Endothelial cell of umbilical vein (primary cell): Measurements from ENCODE around the gene ARHGEF1. TPM values are rescaled to one million over a fixed set of nuclear protein-coding genes. Genes with fewer than 3 reads are reported as not detected.

Experiments
- BruUV-seq: library from RNA; stranded (reverse); fragments of 400-500 nt; replicated peaks from 2 replicates; lab custom pipeline; 2021; lab: Mats Ljungman, UMichigan
- CTCF ChIA-PET: fragments of 300-600, 350-600 bp; sonication (Branson Sonifier 250); formaldehyde crosslinking; loops from one replicate; lab custom pipeline; 2021; ENCODE audit warnings: antibody characterized with exemption, inconsistent platforms; lab: Charles Lee
- POLR2A ChIA-PET: fragments of 300-600, 350-600 bp; sonication (Branson Sonifier 250); formaldehyde crosslinking; loops from one replicate; lab custom pipeline; 2021; ENCODE audit warnings: antibody characterized with exemption, inconsistent platforms; lab: Charles Lee
- DNase-seq: peaks from one replicate; pipeline ENCODE4 v3.0.0-alpha.2; 2011; ENCODE audit warnings: low read depth, low spot score
- FAIRE-seq: peaks from 2 replicates; lab custom pipeline; 2011; peaks lifted over from hg19 to GRCh38; lab: Jason Lieb, UNC
- H2AFZ ChIP-seq: 2 replicates; pipeline ENCODE4 v1.6.0; 2012; ENCODE audit warnings: low read depth, low read length, control low read depth, inconsistent platforms
- H3K27ac ChIP-seq: 2 replicates; pipeline ENCODE4 v1.5.1; 2011; ENCODE audit warnings: low read depth, mild to moderate bottlenecking, control low read depth, low read length, moderate library complexity; ENCODE audit not compliant: insufficient read depth
- H3K27me3 ChIP-seq, 2 experiments: 2 replicates each; pipeline versions ENCODE4 v1.6.0 to v1.6.1; 2011; ENCODE audit warnings: low read length in 2 of 2, mixed read lengths in 1 of 2; ENCODE audit not compliant: control insufficient read depth in 2 of 2, insufficient read depth in 2 of 2
- H3K36me3 ChIP-seq, 2 experiments: 2 replicates in 1 of 2; 3 replicates in 1 of 2; pipeline ENCODE4 v1.5.1; 2011; ENCODE audit warnings: low read length in 2 of 2, mild to moderate bottlenecking in 1 of 2, moderate library complexity in 1 of 2; ENCODE audit not compliant: control insufficient read depth in 2 of 2, insufficient read depth in 2 of 2; ENCODE audit errors: extremely low read depth in 1 of 2
- H3K4me1 ChIP-seq: 3 replicates; pipeline ENCODE4 v1.5.1; 2011; ENCODE audit warnings: mild to moderate bottlenecking, low read length; ENCODE audit not compliant: control insufficient read depth, insufficient read depth; ENCODE audit errors: extremely low read depth
- H3K4me2 ChIP-seq: 2 replicates; pipeline ENCODE4 v1.6.1; 2011; ENCODE audit warnings: low read length, control low read depth, mixed read lengths; ENCODE audit not compliant: insufficient read depth
- H3K4me3 ChIP-seq, 3 experiments: fragments of 200-600 bp in 1 of 3; sonication (generic), shearing (Covaris generic) in 1 of 3; replicated peaks in 1 of 3; 2 replicates each; pipeline ENCODE4 v1.5.1; 2011 to 2016; ENCODE audit warnings: control low read depth in 3 of 3, low read length in 3 of 3, mild to moderate bottlenecking in 2 of 3, inconsistent platforms in 1 of 3, low read depth in 1 of 3, moderate library complexity in 1 of 3; ENCODE audit not compliant: insufficient read depth in 1 of 3
- H3K79me2 ChIP-seq: 2 replicates; pipeline ENCODE4 v1.6.0; 2012; ENCODE audit warnings: low read length, inconsistent platforms; ENCODE audit not compliant: control insufficient read depth, insufficient read depth
- H3K9ac ChIP-seq: replicated peaks from 2 replicates; pipeline ENCODE3; 2011; ENCODE audit warnings: low read length, control low read depth; ENCODE audit not compliant: insufficient read depth; ENCODE audit errors: extremely low read depth
- H3K9me1 ChIP-seq: replicated peaks from 3 replicates; pipeline ENCODE4 v1.6.0; 2011; ENCODE audit warnings: mild to moderate bottlenecking, low read length; ENCODE audit not compliant: control insufficient read depth, insufficient read depth; ENCODE audit errors: extremely low read depth
- H3K9me3 ChIP-seq: replicated peaks from 2 replicates; pipeline ENCODE4 v1.5.1; 2012; ENCODE audit warnings: low read length, inconsistent platforms; ENCODE audit not compliant: control insufficient read depth, insufficient read depth
- H4K20me1 ChIP-seq: replicated peaks from 2 replicates; pipeline ENCODE3; 2011; ENCODE audit warnings: mild to moderate bottlenecking, low read length; ENCODE audit not compliant: control insufficient read depth, insufficient read depth; ENCODE audit errors: extremely low read depth
- CTCF ChIP-seq, 2 donors: IDR thresholded peaks; 1 replicate in 1 of 2; 2 replicates in 1 of 2; pipeline ENCODE4 v1.5.1; 2011; ENCODE audit warnings: low read length in 2 of 2, mild to moderate bottlenecking in 2 of 2, moderate library complexity in 2 of 2, control low read depth in 1 of 2, inconsistent platforms in 1 of 2, low read depth in 1 of 2; ENCODE audit not compliant: insufficient read depth in 1 of 2; ENCODE audit errors: extremely low read depth in 1 of 2
- EZH2 ChIP-seq: IDR thresholded peaks from 2 replicates; pipeline ENCODE4 v1.6.1; 2012; ENCODE audit warnings: borderline replicate concordance, low read depth, mild to moderate bottlenecking, moderate library complexity, low read length, inconsistent platforms; ENCODE audit not compliant: severe bottlenecking
- FOS ChIP-seq: IDR thresholded peaks from 2 replicates; pipeline ENCODE4 v1.6.1; 2011; ENCODE audit warnings: mild to moderate bottlenecking, low read length, moderate library complexity, borderline replicate concordance; ENCODE audit not compliant: insufficient read depth
- GATA2 ChIP-seq: IDR thresholded peaks from 2 replicates; pipeline ENCODE4 v1.7.0; 2011; ENCODE audit warnings: low read depth, mild to moderate bottlenecking, moderate library complexity, mixed read lengths, low read length; ENCODE audit not compliant: insufficient read length, insufficient read depth
- JUN ChIP-seq: IDR thresholded peaks from 2 replicates; pipeline ENCODE4 v1.6.1; 2011; ENCODE audit warnings: borderline replicate concordance, low read depth; ENCODE audit not compliant: insufficient read length, insufficient read depth
- MAX ChIP-seq: IDR thresholded peaks from 2 replicates; pipeline ENCODE4 v1.6.1; 2011; ENCODE audit not compliant: insufficient read depth, insufficient read length
- MYC ChIP-seq: IDR thresholded peaks from one replicate; pipeline ENCODE4 v1.6.1; 2011; ENCODE audit warnings: mild to moderate bottlenecking, low read depth, low read length
- POLR2A ChIP-seq: IDR thresholded peaks from 2 replicates; pipeline ENCODE4 v1.6.1; 2012; ENCODE audit warnings: low read depth, mild to moderate bottlenecking, control low read depth, low read length
- POLR2AphosphoS5 ChIP-seq: IDR thresholded peaks from 2 replicates; pipeline ENCODE4 v1.6.1; 2012; ENCODE audit warnings: low read depth, mild to moderate bottlenecking, control low read depth, low read length, moderate library complexity; ENCODE audit not compliant: insufficient read depth
- dilution Hi-C: fragments of 300-500 bp; cut with MboI; formaldehyde crosslinking; loops from one replicate; pipeline ENCODE4 v1.15.0; 2019; ENCODE audit warnings: low sequenced_read_pairs; ENCODE audit not compliant: extremely low pct_ligation_motif_present
- intact Hi-C: fragments of 100-400 bp; cut with micrococcal nuclease; formaldehyde crosslinking; loops from one replicate; pipeline ENCODE4 v1.10.0; 2022
- polyA plus RNA-seq, 4 experiments: library from polyadenylated mRNA; depleted of rRNA in 3 of 4; stranded (reverse) in 3 of 4; unstranded in 1 of 4; fragments of >200 nt; gene quantifications; 2 replicates each; pipeline versions ENCODE4 v1.2.1 to v1.2.3, GENCODE V29; 2011 to 2012; ENCODE audit warnings: missing spikeins in 1 of 4
- total RNA-seq: library from RNA; stranded (reverse); gene quantifications from 2 replicates; pipeline ENCODE4 v1.2.3, GENCODE V29; 2021

ARHGEF1 gene
- total and polyA plus RNA-seq, 2 donors (not counting 3 experiments of a cell fraction or from before 2014, with no cell fraction given), result 65.4 to 123 TPM

- Histone ChIP-seq H3K9me3 (no peaks in the 10 kb centered on the region), H3K27me3 (peaks cover 17 to 28% of the 10 kb centered on the region in 2 experiments), H2AFZ (no peak overlapping the region), H3K36me3 (no peaks in the 10 kb centered on the region), H3K9me1 (no peaks in the 10 kb centered on the region), H3K4me1 (no peaks in the 10 kb centered on the region), H3K79me2 (no peaks in the 10 kb centered on the region), H3K4me2 (no peak overlapping the region), H3K27ac (no peak overlapping the region), H3K9ac (no peak overlapping the region), H4K20me1 (no peaks in the 10 kb centered on the region), H3K4me3 (no peak overlapping the region)
- dilution Hi-C loops, result no loop called here
- no peak for DNase-seq
- POLR2A ChIA-PET, result no interaction called here
- no peak for TF ChIP-seq JUN
- BruUV-seq, result no TSS peak
- CTCF ChIA-PET, result interaction anchor here (1.4 kb wide), 1 partner anchor 56 kb away, joined by 3 read pairs; no protein-coding TSS in a partner anchor
- FAIRE-seq, result no peak
- intact Hi-C loops, result no loop called here
Observed at GRCh38 chr19:41848666-41849065, 34.3 kb upstream of the ARHGEF1 start.

- Histone ChIP-seq H3K4me3 (no peak overlapping the region), H3K79me2 (no peaks in the 10 kb centered on the region), H3K9me1 (no peaks in the 10 kb centered on the region), H3K9ac (no peak overlapping the region), H2AFZ (no peak overlapping the region), H4K20me1 (no peaks in the 10 kb centered on the region), H3K36me3 (no peaks in the 10 kb centered on the region), H3K27ac (no peak overlapping the region), H3K4me1 (no peaks in the 10 kb centered on the region), H3K4me2 (no peak overlapping the region), H3K27me3 (peaks cover 21 to 32% of the 10 kb centered on the region in 2 experiments), H3K9me3 (no peaks in the 10 kb centered on the region)
- POLR2A ChIA-PET, result no interaction called here
- intact Hi-C loops (no loop called here), dilution Hi-C loops (no loop called here)
- DNase-seq, result no peak
- FAIRE-seq, result no peak
- no peak for TF ChIP-seq MYC
- TF ChIP-seq JUN, result no peak
- no peak for TF ChIP-seq POLR2AphosphoS5
- TF ChIP-seq FOS, result no peak
- TF ChIP-seq EZH2, result no peak
- TF ChIP-seq GATA2, result no peak
- no peak for TF ChIP-seq MAX
- TF ChIP-seq POLR2A, result no peak
- TF ChIP-seq CTCF (IDR thresholded peaks at IDR 0.05; ENCODE audit: extremely low read depth in 1 of 2, insufficient read depth in 1 of 2, low read depth in 1 of 2, low read length in 2 of 2), result no peak
- BruUV-seq, result no TSS peak
- CTCF ChIA-PET, result interaction anchor here (1.4 kb wide), 1 partner anchor 56 kb away, joined by 3 read pairs; no protein-coding TSS in a partner anchor
Observed at GRCh38 chr19:41849067-41849466, 33.9 kb upstream of the ARHGEF1 start.
